H1 (cell line): ENCODE results near the gene UGT1A10. TPM values are rescaled to one million over a fixed set of nuclear protein-coding genes. Genes with fewer than 3 reads are reported as not detected.

ENCODE experiments used
- CTCF ChIA-PET: fragments of 300-600 bp; sonication (Branson Sonifier 250); formaldehyde crosslinking; loops from one replicate; lab custom pipeline; 2021; ENCODE audit not compliant: partially characterized antibody; lab: Charles Lee
- POLR2A ChIA-PET: fragments of 300-600 bp; sonication (Branson Sonifier 250); formaldehyde crosslinking; loops from one replicate; lab custom pipeline; 2021; ENCODE audit warnings: inconsistent platforms; ENCODE audit not compliant: partially characterized antibody; lab: Charles Lee
- DNase-seq, 2 experiments: peaks; one replicate each; pipeline versions ENCODE4 v3.0.0 to v3.0.0-alpha.2; 2010 to 2022; ENCODE audit warnings: low spot score in 2 of 2, low read depth in 1 of 2, mixed read lengths in 1 of 2
- FAIRE-seq: peaks from 2 replicates; lab custom pipeline; 2011; peaks lifted over from hg19 to GRCh38; lab: Jason Lieb, UNC
- H2AFZ ChIP-seq: 2 replicates; pipeline ENCODE4 v1.8.1; 2012; ENCODE audit warnings: low read length, inconsistent platforms
- H2AK5ac ChIP-seq: 2 replicates; pipeline ENCODE4 v1.6.1; 2013; ENCODE audit warnings: low read depth, low read length
- H2BK120ac ChIP-seq: replicated peaks from 2 replicates; pipeline ENCODE3; 2013; ENCODE audit warnings: low read depth, low read length, inconsistent platforms
- H2BK12ac ChIP-seq: 2 replicates; pipeline ENCODE4 v1.6.1; 2013; ENCODE audit warnings: low read depth, low read length
- H2BK15ac ChIP-seq: 2 replicates; pipeline ENCODE4 v1.6.1; 2013; ENCODE audit warnings: low read length
- H2BK20ac ChIP-seq: 2 replicates; pipeline ENCODE4 v1.6.1; 2013; ENCODE audit warnings: low read length
- H2BK5ac ChIP-seq: 2 replicates; pipeline ENCODE4 v1.6.1; 2013; ENCODE audit warnings: low read depth, low read length
- H3K14ac ChIP-seq: 2 replicates; pipeline ENCODE4 v1.6.1; 2013; ENCODE audit warnings: inconsistent platforms; ENCODE audit not compliant: insufficient read length
- H3K18ac ChIP-seq: 2 replicates; pipeline ENCODE4 v1.6.1; 2013; ENCODE audit warnings: low read length; ENCODE audit errors: extremely low read depth
- H3K23ac ChIP-seq: 2 replicates; pipeline ENCODE4 v1.6.1; 2013; ENCODE audit warnings: inconsistent platforms; ENCODE audit not compliant: insufficient read length
- H3K23me2 ChIP-seq: 2 replicates; pipeline ENCODE4 v1.6.1; 2013; ENCODE audit warnings: low read depth, low read length
- H3K27ac ChIP-seq: 2 replicates; pipeline ENCODE4 v1.6.1; 2011; ENCODE audit warnings: low read depth, low read length, inconsistent platforms
- H3K27me3 ChIP-seq, 4 experiments: replicated peaks in 1 of 4; 1 replicate in 1 of 4; 2 replicates in 3 of 4; pipeline versions ENCODE4 v1.6.1 to v1.8.1; 2011 to 2013; ENCODE audit warnings: low read length in 3 of 4, mild to moderate bottlenecking in 3 of 4, inconsistent platforms in 2 of 4, mixed read lengths in 2 of 4, moderate library complexity in 1 of 4; ENCODE audit not compliant: control insufficient read depth in 3 of 4, insufficient read depth in 3 of 4; ENCODE audit errors: extremely low read depth in 1 of 4
- H3K36me3 ChIP-seq, 4 experiments: 2 replicates each; pipeline versions ENCODE4 v1.6.1 to v1.8.1; 2011 to 2013; ENCODE audit warnings: mild to moderate bottlenecking in 4 of 4, low read length in 3 of 4, moderate library complexity in 2 of 4, control low read depth in 1 of 4, inconsistent platforms in 1 of 4; ENCODE audit not compliant: insufficient read depth in 4 of 4, control insufficient read depth in 2 of 4
- H3K4ac ChIP-seq: replicated peaks from 2 replicates; pipeline ENCODE3; 2013; ENCODE audit warnings: low read length, low read depth, mixed read lengths, inconsistent platforms; ENCODE audit not compliant: insufficient read length
- H3K4me1 ChIP-seq, 4 experiments: replicated peaks in 1 of 4; 1 replicate in 1 of 4; 2 replicates in 3 of 4; pipeline versions ENCODE4 v1.6.1 to v1.8.1; 2011 to 2013; ENCODE audit warnings: low read length in 3 of 4, inconsistent platforms in 2 of 4, mixed read lengths in 1 of 4; ENCODE audit not compliant: insufficient read depth in 4 of 4, control insufficient read depth in 3 of 4
- H3K4me2 ChIP-seq, 2 experiments: 2 replicates each; pipeline versions ENCODE4 v1.6.1 to v1.8.1; 2011 to 2013; ENCODE audit warnings: low read depth in 2 of 2, low read length in 2 of 2, control low read depth in 1 of 2, inconsistent platforms in 1 of 2, mild to moderate bottlenecking in 1 of 2; ENCODE audit not compliant: insufficient read depth in 1 of 2
- H3K4me3 ChIP-seq, 4 experiments: fragments of 200-600, 300-600 bp in 1 of 4; sonication (generic), shearing (Covaris generic), sonication (Bioruptor Twin) in 1 of 4; 2 replicates each; pipeline versions ENCODE4 v1.5.1 to v1.8.1; 2011 to 2016; ENCODE audit warnings: low read length in 4 of 4, low read depth in 3 of 4, control low read depth in 2 of 4, inconsistent platforms in 2 of 4, mild to moderate bottlenecking in 2 of 4, mixed read lengths in 1 of 4, moderate library complexity in 1 of 4; ENCODE audit not compliant: insufficient read depth in 2 of 4; ENCODE audit errors: extremely low read depth in 1 of 4
- H3K56ac ChIP-seq: replicated peaks from 2 replicates; pipeline ENCODE3; 2013; ENCODE audit warnings: low read depth, mild to moderate bottlenecking, mixed read lengths, low read length, inconsistent platforms; ENCODE audit not compliant: insufficient read length
- H3K79me1 ChIP-seq: 2 replicates; pipeline ENCODE4 v1.6.1; 2013; ENCODE audit warnings: low read depth, low read length, control low read depth
- H3K79me2 ChIP-seq, 2 experiments: 2 replicates each; pipeline versions ENCODE4 v1.6.1 to v1.8.1; 2012 to 2013; ENCODE audit warnings: low read length in 2 of 2, mild to moderate bottlenecking in 2 of 2, inconsistent platforms in 1 of 2; ENCODE audit not compliant: insufficient read depth in 2 of 2, control insufficient read depth in 1 of 2
- H3K9ac ChIP-seq, 4 experiments: replicated peaks in 1 of 4; 1 replicate in 1 of 4; 2 replicates in 3 of 4; pipeline versions ENCODE4 v1.6.1 to v1.8.1; 2011 to 2013; ENCODE audit warnings: low read depth in 3 of 4, low read length in 3 of 4, control low read depth in 2 of 4, mild to moderate bottlenecking in 2 of 4, moderate library complexity in 2 of 4, inconsistent platforms in 1 of 4; ENCODE audit errors: extremely low read depth in 1 of 4
- H3K9me3 ChIP-seq, 2 experiments: 2 replicates each; pipeline versions ENCODE4 v1.6.1 to v1.8.1; 2012 to 2013; ENCODE audit warnings: mild to moderate bottlenecking in 2 of 2, moderate library complexity in 2 of 2, control low read depth in 1 of 2, inconsistent platforms in 1 of 2, low read depth in 1 of 2, low read length in 1 of 2, mixed read lengths in 1 of 2; ENCODE audit not compliant: insufficient read depth in 2 of 2
- H4K20me1 ChIP-seq, 2 experiments: replicated peaks in 1 of 2; 2 replicates each; pipeline versions ENCODE3 to v1.8.1; 2011 to 2013; ENCODE audit warnings: inconsistent platforms in 2 of 2, low read length in 2 of 2, mild to moderate bottlenecking in 1 of 2; ENCODE audit not compliant: insufficient read depth in 2 of 2, control insufficient read depth in 1 of 2
- H4K5ac ChIP-seq: 2 replicates; pipeline ENCODE4 v1.6.1; 2013; ENCODE audit warnings: low read length, low read depth, mixed read lengths, inconsistent platforms; ENCODE audit not compliant: insufficient read length
- H4K8ac ChIP-seq: 2 replicates; pipeline ENCODE4 v1.8.0; 2013; ENCODE audit warnings: mild to moderate bottlenecking, moderate library complexity, low read length, inconsistent platforms; ENCODE audit not compliant: insufficient read depth; ENCODE audit errors: extremely low read depth
- H4K91ac ChIP-seq: replicated peaks from 2 replicates; pipeline ENCODE3; 2013; ENCODE audit warnings: low read length, mixed read lengths, inconsistent platforms; ENCODE audit not compliant: insufficient read length
- HDAC2 ChIP-seq, 2 experiments: fragments of 300-600 bp in 1 of 2; sonication (generic) in 1 of 2; IDR thresholded peaks; 2 replicates each; pipeline ENCODE4 v1.6.1; 2011 to 2012; ENCODE audit warnings: low read depth in 2 of 2, low read length in 2 of 2, mild to moderate bottlenecking in 2 of 2, moderate library complexity in 2 of 2, borderline replicate concordance in 1 of 2, inconsistent platforms in 1 of 2
- SIX5 ChIP-seq: IDR thresholded peaks from 2 replicates; pipeline ENCODE4 v1.6.1; 2011; ENCODE audit warnings: mild to moderate bottlenecking, low read depth, low read length
- WGBS, 2 experiments: shearing (Covaris generic) in 1 of 2; methylation state at CpG; one replicate each; pipeline versions ENCODE4 v1.1.6 to v1.1.7; 2013 to 2015; ENCODE audit warnings: low lambda C conversion rate in 2 of 2, mixed read lengths in 2 of 2, inconsistent platforms in 1 of 2, low coverage in 1 of 2, missing lambda C conversion rate in 1 of 2; ENCODE audit not compliant: insufficient replicate concordance in 2 of 2, insufficient coverage in 1 of 2, insufficient read length in 1 of 2; ENCODE audit errors: extremely low coverage in 1 of 2, missing lambda C conversion rate in 1 of 2; 5-methylcytosine and 5-hydroxymethylcytosine counted together
- polyA plus RNA-seq, 7 experiments: library from polyadenylated mRNA; depleted of rRNA in 3 of 7; stranded (reverse) in 5 of 7; unstranded in 2 of 7; fragments of >200 nt in 5 of 7; fragments of 200-250 nt in 2 of 7; gene quantifications; 1 replicate in 5 of 7; 2 replicates in 1 of 7; 4 replicates in 1 of 7; pipeline versions ENCODE4 v1.2.1 to v1.2.3, GENCODE V29; 2011 to 2013; ENCODE audit warnings: missing spikeins in 2 of 7, mixed read lengths in 2 of 7
- total RNA-seq: library from RNA; stranded (reverse); fragmentation: NEBNext Ultra II Directional; extraction: Animal tissue kit (Norgen Biotek cat#: 25700); gene quantifications from 2 replicates; pipeline ENCODE4 v1.2.1, GENCODE V29; 2021

The UGT1A10 gene
- total and polyA plus RNA-seq, 2 of the 8 experiments (the other 6 are each of a cell fraction or from before 2014, with no cell fraction given) = not detected

- Histone ChIP-seq H2AFZ (no peak overlapping the region), H2AK5ac (no peak overlapping the region), H3K4me3 (no peak overlapping the region), H3K4ac (no peak overlapping the region), H3K27me3 (no peaks in the 10 kb centered on the region), H3K23ac (no peak overlapping the region), H3K56ac (no peak overlapping the region), H3K23me2 (peaks cover 2% of the 10 kb centered on the region; the same call in 1 of the 2 replicates), H3K79me1 (no peaks in the 10 kb centered on the region), H4K8ac (no peak overlapping the region), H3K79me2 (no peaks in the 10 kb centered on the region), H4K5ac (no peak overlapping the region), H4K20me1 (no peaks in the 10 kb centered on the region), H3K4me2 (no peak overlapping the region), H3K36me3 (no peaks in the 10 kb centered on the region), H3K4me1 (peaks cover 0 to 8% (median 2%) of the 10 kb centered on the region in 4 experiments; a peak in 1 of 7 replicates), H2BK12ac (no peak overlapping the region), H3K9ac (no peak overlapping the region), H4K91ac (peak overlapping the region; percentile 7), H3K9me3 (peaks cover 0 to 2% of the 10 kb centered on the region in 2 experiments; a peak in 1 of 4 replicates), H2BK20ac (no peak overlapping the region), H3K14ac (no peak overlapping the region), H3K27ac (no peak overlapping the region), H2BK5ac (no peak overlapping the region), H2BK15ac (0 out of 2 replicates have a peak overlapping the region, but pooled peaks have one; percentile 73), H3K18ac (no peak overlapping the region), H2BK120ac (no peak overlapping the region)
- POLR2A ChIA-PET = no interaction called here
- CTCF ChIA-PET = interaction anchor here (0.5 to 2.7 kb wide), 4 partner anchors 8 to 243 kb away, joined by 3 to 19 read pairs (median 3); no protein-coding TSS in a partner anchor
- FAIRE-seq (no peak), DNase-seq (no peak)
- 88% methylated on average over 11 of the region's 11 CpGs; no CpG with 5 or more reads in 1 of the 2 experiments for WGBS, 2 experiments
- TF ChIP-seq HDAC2 (IDR thresholded peaks at IDR 0.05; ENCODE audit: borderline replicate concordance in 1 of 2, low read depth in 2 of 2, low read length in 2 of 2) = no peak
- no peak for TF ChIP-seq SIX5
Measured at GRCh38 chr2:233691443-233692433, 55.5 kb downstream of the UGT1A10 start.
